ENCODE data around the gene RPH3AL. TPM values are rescaled to one million over a fixed set of nuclear protein-coding genes. Genes with fewer than 3 reads are reported as not detected.

Gene RPH3AL
- total and polyA plus RNA-seq, 10 of the 15 experiments (the other 5 are each of a cell fraction or from before 2014, with no cell fraction given), result 0.04 to 1.2 (median 0.47) TPM; not detected in 2

GRCh38 chr17:260031-260791 is 92.4 kb downstream of the RPH3AL start:
- WGBS (ENCODE audit: insufficient coverage, insufficient replicate concordance, low lambda C conversion rate, missing lambda C conversion rate), result 23% methylated on average over 15 of the region's 15 CpGs
- no peak for ATAC-seq
- no peaks in the 10 kb centered on the region for H3K36me3 ChIP-seq (ENCODE audit: control insufficient read depth in 2 of 2, insufficient read depth in 2 of 2, low read length in 1 of 2)
- H4K20me1 ChIP-seq (ENCODE audit: control insufficient read depth, insufficient read depth), result no peaks in the 10 kb centered on the region
- H3K27ac ChIP-seq (ENCODE audit: control insufficient read depth, insufficient read depth), result no peak overlapping the region
- FAIRE-seq, result no peak
- ChIA-PET SMC1A (ENCODE audit: uncharacterized antibody, unreplicated experiment) (interaction anchor here (1.0 kb wide), 1 partner anchor 10 kb away, joined by 5 read pairs; no protein-coding TSS in a partner anchor), CTCF (no interaction called here), RAD21 (ENCODE audit: unreplicated experiment) (no interaction called here), POLR2A (no interaction called here)
- no peaks in the 10 kb centered on the region for H3K9me3 ChIP-seq (replicated peaks; ENCODE audit: control insufficient read depth, insufficient read depth, low read length)
- in situ Hi-C loops (cut with MboI) (no loop called here), intact Hi-C loops (cut with micrococcal nuclease; ENCODE audit: unreplicated experiment) (no loop called here)
- BruUV-seq (replicated peaks), result no TSS peak
- H2AFZ ChIP-seq (ENCODE audit: control insufficient read depth, low read depth, low read length), result no peak overlapping the region
- TF ChIP-seq SMAD5 (IDR thresholded peaks at IDR 0.05; ENCODE audit: low read depth), result no peak
- no peak for TF ChIP-seq JUND (IDR thresholded peaks at IDR 0.05; ENCODE audit: low read depth, low read length)
- TF ChIP-seq HDGF (IDR thresholded peaks at IDR 0.05), result no peak
- TF ChIP-seq YBX1 (IDR thresholded peaks at IDR 0.05), result no peak
- no peak for TF ChIP-seq SP1 (IDR thresholded peaks at IDR 0.05; ENCODE audit: low read depth, low read length)
- no peak for TF ChIP-seq STAT3 (IDR thresholded peaks at IDR 0.05; ENCODE audit: low read depth, low read length)
- no peak for TF ChIP-seq MAX (IDR thresholded peaks at IDR 0.05; ENCODE audit: low read depth, low read length)
- TF ChIP-seq RAD21 (IDR thresholded peaks at IDR 0.05; ENCODE audit: insufficient read depth, low read depth, low read length), result no peak
- no peak for TF ChIP-seq SMARCA5 (IDR thresholded peaks at IDR 0.05)
- TF ChIP-seq BCL11A (IDR thresholded peaks at IDR 0.05; ENCODE audit: low read depth, low read length), result no peak
- TF ChIP-seq IKZF1 (conservative IDR thresholded peaks at IDR 0.05), result no peak
- no peak for TF ChIP-seq GABPA (IDR thresholded peaks at IDR 0.05; ENCODE audit: low read depth)
- TF ChIP-seq IKZF2 (IDR thresholded peaks at IDR 0.05), result no peak
- no peak for TF ChIP-seq TCF7 (IDR thresholded peaks at IDR 0.05; ENCODE audit: borderline replicate concordance)
- H3K4me2 ChIP-seq (ENCODE audit: control insufficient read depth, insufficient read depth), result no peak overlapping the region
- H3K27me3 ChIP-seq (replicated peaks in 1 of 2; ENCODE audit: control insufficient read depth in 2 of 2, insufficient read depth in 2 of 2, low read length in 1 of 2), result no peaks in the 10 kb centered on the region
- H3K4me3 ChIP-seq, result no peak overlapping the region
- no peak for DNase-seq (ENCODE audit: low read depth, low spot score)
- no peaks in the 10 kb centered on the region for H3K79me2 ChIP-seq (ENCODE audit: control insufficient read depth, insufficient read depth, low read length)
- H3K9ac ChIP-seq (ENCODE audit: control insufficient read depth, insufficient read depth, low read length), result no peak overlapping the region
- no peaks in the 10 kb centered on the region for H3K4me1 ChIP-seq (ENCODE audit: control insufficient read depth, insufficient read depth, low read length)
